Fibroblast of peridontal ligament (primary cell): Measurements from ENCODE around the gene FNIP2.
"Not testable (repeated sequence)": the region's sequence is repeated elsewhere in the genome, so short reads cannot be mapped to it uniquely, and the experiment has no call there.

Experiments
- DNase-seq: peaks from one replicate; pipeline ENCODE4 v3.0.0-alpha.2; 2010; ENCODE audit errors: extremely low read depth

FNIP2 gene

DNA sequence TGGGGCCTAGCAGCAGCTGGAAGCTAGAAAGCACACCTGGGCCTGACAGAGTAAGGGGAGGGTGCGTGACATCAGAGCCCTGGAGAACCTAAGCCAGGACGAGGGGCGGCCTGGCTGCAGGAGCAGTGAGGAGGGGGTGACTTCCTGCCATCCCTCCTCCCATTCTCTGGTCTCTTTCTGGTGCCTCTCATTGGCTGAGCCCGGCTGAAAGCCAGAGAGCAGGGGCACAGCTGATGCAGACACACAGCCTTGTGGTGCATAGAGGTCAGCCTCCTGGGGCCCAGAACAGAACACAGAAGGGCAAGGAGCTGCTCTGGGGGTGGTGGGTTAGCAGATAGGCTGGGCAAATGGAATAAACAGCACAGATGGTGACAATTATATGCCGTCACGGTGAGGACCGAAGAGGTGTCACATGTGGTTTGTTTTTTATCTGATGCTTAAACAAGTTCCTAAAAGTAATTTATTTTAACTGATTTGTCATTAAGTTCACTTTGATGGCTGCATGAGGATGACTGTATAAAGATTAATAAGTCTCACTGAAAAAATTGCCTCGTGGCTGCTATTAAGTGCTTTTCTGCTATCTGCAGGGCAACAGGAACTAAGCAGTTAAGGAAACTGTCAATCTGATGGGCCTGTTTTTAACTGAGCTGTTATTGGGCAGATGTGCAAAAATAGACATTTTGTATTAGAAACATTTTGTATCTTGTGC, 102.0 kb downstream of the FNIP2 start:
- DNase-seq: no peak

GRCh38 chr4:158871335-158871724, 102.5 kb downstream of the FNIP2 start:
- no peak for DNase-seq

GRCh38 chr4:158873795-158874401, 105.1 kb downstream of the FNIP2 start:
- DNase-seq: peak; percentile 85

DNA sequence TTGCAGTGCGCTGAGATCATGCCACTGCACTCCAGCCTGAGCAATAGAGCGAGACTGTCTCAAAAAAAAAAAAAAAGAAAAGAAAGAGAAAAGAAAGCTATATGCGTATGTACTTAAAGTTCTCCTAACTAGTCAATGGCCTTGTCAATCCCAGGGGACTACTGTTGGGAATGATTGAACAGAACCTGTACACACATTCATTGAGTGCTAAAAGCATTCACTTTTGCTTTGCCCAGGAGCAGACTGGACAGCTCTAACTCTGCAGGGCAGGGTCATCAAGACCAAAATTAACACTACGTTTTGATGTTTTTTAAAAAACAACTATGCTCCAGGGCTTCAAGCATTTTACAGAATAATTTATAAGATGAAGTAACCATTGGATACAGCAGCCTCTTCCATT, 106.2 kb downstream of the FNIP2 start:
- DNase-seq: no peak

DNA sequence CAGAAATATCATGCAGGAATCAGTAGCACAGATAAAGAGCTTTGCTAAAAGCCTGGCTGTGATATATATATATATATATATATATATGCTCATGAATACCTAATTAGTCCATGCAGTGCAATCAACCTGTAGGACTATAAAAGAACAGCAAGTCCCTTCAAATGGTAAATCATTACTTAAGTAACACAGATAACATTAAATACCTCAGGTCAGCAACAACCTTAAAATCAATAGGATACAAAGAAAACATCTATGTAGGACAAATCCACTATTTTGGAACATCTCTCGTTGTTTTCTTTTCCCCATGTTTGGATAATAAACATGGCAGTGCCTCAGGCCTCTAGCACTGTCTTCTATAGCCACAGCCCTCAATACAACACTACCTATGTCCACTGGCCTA, 106.6 kb downstream of the FNIP2 start:
- DNase-seq: no peak

DNA sequence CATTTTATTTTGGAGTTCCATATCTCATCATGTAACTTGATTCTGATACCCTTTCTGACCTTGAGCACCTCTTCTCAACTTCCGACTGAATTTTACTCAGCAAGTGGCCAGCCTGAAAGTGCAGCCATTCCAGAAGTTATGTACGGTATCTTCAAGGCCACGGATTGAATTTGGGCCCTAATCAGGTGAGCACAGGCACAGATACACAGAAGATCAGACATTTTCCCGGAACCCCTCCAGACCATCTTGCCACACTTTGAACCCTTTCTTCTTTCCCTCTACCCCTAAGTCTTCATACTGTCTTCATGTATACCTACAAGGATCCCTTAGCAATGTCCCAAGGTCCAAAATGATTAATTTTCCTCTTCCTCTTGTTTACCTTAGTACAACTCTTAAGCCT, 108.2 kb downstream of the FNIP2 start:
- DNase-seq: no peak

GRCh38 chr4:158882142-158882541, 113.3 kb downstream of the FNIP2 start:
- not testable (repeated sequence) for DNase-seq

DNA sequence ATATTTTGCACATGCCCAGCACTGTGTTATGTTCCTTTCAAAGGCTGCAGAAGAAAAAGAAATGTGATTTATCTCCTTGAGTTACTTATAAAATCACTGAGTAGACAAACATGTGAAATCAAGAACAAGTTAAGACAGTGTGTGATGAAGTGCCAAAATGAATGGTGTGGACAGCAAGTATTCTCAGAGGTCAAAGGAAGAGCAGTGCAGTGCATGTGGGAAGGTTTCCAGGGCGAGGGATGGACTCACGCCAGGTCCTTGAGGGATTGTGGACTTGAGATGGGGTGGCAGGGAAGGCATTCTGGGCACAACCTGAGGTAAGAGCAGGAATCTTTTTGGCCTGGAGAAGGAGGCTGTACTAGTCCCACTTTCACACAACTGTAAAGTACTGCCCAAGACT, 115.5 kb downstream of the FNIP2 start:
- DNase-seq: peak; percentile 19

- DNase-seq: no peak
Measured at GRCh38 chr4:158885564-158885963, 116.7 kb downstream of the FNIP2 start.

GRCh38 chr4:158890294-158890693, 121.5 kb downstream of the FNIP2 start:
- no peak for DNase-seq

GRCh38 chr4:158891256-158891655, 122.4 kb downstream of the FNIP2 start:
- no peak for DNase-seq

- no peak for DNase-seq
Measured at GRCh38 chr4:158894826-158895225, 126.0 kb downstream of the FNIP2 start.

- no peak for DNase-seq
Measured at GRCh38 chr4:158895797-158896576, 127.2 kb downstream of the FNIP2 start.

DNA sequence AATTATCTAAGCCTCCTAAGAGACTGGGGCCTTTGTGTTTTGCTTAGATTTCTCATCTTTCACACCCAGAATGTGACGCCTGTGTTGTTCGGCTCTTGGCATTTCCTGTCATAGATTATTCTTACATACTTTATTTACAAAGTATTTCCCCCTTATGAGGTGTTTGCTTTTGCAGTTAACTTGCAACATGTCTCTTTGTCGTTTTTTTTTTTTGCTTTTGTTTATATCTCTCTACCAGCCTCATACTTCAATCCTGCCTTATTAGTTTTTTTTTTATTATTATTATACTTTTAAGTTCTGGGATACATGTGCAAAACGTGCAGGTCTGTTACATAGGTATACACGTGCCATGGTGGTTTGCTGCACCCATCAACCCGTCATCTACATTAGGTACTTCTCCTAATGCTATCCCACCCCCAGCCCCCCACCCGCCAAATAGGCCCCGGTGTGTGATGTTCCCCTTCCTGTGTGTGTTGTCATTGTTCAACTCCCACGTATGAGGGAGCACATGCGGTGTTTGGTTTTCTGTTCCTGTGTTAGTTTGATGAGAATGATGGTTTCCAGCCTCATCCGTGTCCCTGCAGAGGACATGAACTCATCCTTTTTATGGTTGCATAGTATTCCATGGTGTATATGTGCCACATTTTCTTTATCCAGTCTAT, 127.9 kb downstream of the FNIP2 start:
- DNase-seq: not testable (repeated sequence)

GRCh38 chr4:158900408-158900807, 131.6 kb downstream of the FNIP2 start:
- not testable (repeated sequence) for DNase-seq

- DNase-seq: peak; percentile 60
Measured at GRCh38 chr4:158902280-158903078, 133.7 kb downstream of the FNIP2 start.

DNA sequence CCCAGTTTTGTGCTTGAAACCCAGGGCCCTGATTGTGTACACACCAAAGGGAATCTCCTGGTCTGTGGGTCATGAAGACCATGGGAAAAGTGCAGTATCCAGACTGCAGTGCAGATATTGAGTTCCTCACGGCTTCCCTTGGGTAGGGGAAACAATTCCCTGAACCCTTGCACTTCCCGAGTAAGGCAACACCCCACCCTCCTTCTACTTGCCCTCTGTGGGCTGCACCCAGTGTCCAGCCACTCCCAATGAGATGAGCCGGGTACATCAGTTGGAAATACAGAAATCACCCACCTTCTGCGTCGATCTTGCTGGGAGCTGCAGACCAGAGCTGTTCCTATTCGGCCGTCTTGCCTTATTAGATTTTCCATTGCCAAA, 134.2 kb downstream of the FNIP2 start:
- no peak for DNase-seq

- DNase-seq: no peak
Measured at GRCh38 chr4:158903472-158904043, 134.7 kb downstream of the FNIP2 start.

GRCh38 chr4:158904815-158905214, 136.0 kb downstream of the FNIP2 start:
- DNase-seq: no peak

DNA sequence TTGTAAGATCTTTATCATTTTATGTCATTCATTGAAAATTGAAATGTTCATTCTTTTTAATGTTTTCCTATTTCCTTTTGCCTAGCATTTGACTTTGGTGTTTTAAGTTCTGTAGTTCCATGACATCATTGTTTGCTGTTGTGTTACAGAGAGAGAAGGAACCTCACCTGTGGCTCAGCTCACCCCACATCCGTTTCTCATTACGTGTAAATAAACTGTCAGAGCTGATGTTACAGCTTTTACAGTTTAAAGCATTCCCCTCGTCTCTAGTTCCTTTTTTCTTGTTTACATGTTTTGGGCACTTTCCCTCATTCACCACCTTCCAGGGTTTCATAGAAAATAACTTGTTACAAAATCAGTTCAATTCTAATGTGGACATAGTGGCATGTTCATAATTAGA, 137.2 kb downstream of the FNIP2 start:
- no peak for DNase-seq

DNA sequence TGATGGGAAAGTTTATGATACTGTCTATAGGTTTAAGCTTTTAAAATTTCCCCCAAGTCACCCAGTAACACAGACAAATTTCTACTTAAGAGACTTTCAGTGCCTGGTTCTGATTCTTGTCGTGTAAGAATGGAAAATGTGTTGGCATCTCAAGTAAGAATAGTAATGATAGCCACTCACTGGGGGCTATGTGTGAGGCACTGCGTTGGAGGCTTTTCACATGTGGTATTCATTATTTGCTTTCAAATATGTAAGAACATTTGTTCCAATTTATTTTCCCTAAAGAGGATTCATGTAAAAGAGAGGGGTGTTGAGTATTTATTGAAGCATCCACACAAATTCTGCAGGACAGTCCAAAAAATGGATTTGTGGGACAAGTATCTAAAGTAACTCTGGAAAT, 143.6 kb downstream of the FNIP2 start:
- DNase-seq: peak; percentile 62
